ENCODE data around the gene CEP72.

DNA sequence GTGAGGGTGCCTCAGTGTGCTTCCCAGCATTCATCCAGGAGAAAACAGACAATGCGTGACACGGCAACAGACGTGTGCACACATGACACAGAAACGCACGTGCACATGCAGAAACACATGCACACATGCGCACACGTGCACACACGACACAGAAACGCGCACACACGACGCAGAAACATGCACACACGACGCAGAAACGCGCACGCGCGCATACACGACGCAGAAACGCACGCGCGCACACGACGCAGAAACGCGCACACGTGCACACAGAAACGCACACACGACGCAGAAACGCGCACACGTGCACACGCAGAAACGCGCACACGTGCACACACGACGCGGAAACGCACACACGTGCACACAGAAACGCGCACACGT is 64.5 kb downstream of the CEP72 start:
- TF ChIP-seq CTCF (IDR thresholded peaks at IDR 0.05) = no peak
- TF ChIP-seq EP300 (IDR thresholded peaks at IDR 0.05) = no peak
